Upper lobe of right lung (tissue), 1 donor: Measurements from ENCODE around the gene WDR1. TPM values are rescaled to one million over a fixed set of nuclear protein-coding genes. Genes with fewer than 3 reads are reported as not detected.
A peak's percentile ranks its signal among the peaks of the same experiment; 100 is the strongest.

Experiments used
- ATAC-seq: fragments of 200-7000 bp; cut with Tn5 transposase; one replicate; pipeline ENCODE4 v1.9.1; 2020; ENCODE audit warnings: mild to moderate bottlenecking, moderate library complexity
- DNase-seq: peaks from one replicate; pipeline ENCODE4 v3.0.0-alpha.2; 2020
- H3K27ac ChIP-seq: fragments of 200-600 bp; one replicate; pipeline ENCODE4 v1.8.0; 2022
- H3K27me3 ChIP-seq: fragments of 200-600 bp; one replicate; pipeline ENCODE4 v1.8.0; 2022; ENCODE audit warnings: mild to moderate bottlenecking
- H3K36me3 ChIP-seq: fragments of 200-600 bp; one replicate; pipeline ENCODE4 v1.8.0; 2022
- H3K4me1 ChIP-seq: fragments of 200-600 bp; one replicate; pipeline ENCODE4 v1.8.0; 2022
- H3K4me3 ChIP-seq: fragments of 200-600 bp; one replicate; pipeline ENCODE4 v1.8.0; 2022; ENCODE audit warnings: mild to moderate bottlenecking
- H3K9me3 ChIP-seq: fragments of 200-600 bp; one replicate; pipeline ENCODE4 v1.8.0; 2022
- intact Hi-C: fragments of 100-400 bp; cut with DNase I; formaldehyde crosslinking; loops from one replicate; pipeline ENCODE4 v1.11.0; 2022
- total RNA-seq: library from RNA; stranded (reverse); fragmentation: NEBNext Ultra II Directional; extraction: Animal tissue kit (Norgen Biotek cat#: 25700); gene quantifications from one replicate; pipeline ENCODE4 v1.2.1, GENCODE V29; 2021
- TF ChIP-seq, protein P1 (sequence below): fragments of 200-600 bp; IDR thresholded peaks from one replicate; pipeline ENCODE4 v1.8.0; 2022; ENCODE audit warnings: antibody characterized with exemption
- donor health status: DM: no; HTN: yes; CAD: no; lungs with severe emphysema.

Gene WDR1
- total RNA-seq, 1 donor from 2014 or later: 234 TPM

DNA sequence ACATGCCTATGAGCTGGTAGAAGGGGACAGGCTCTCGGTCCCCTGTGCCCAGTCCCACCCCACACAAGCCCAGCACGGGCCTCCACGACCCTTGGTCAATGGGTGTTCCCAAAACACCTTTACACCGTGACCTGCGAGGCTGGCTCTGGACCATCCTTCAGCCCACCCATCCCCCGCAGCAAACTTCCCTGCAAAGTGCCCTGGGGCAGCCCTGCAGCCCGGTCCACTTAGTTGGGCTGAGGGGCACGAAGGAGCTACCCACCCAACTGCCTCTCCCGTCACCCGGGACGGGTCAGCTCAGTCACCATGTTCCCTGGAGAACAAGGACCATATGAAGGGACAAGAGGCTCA lies 23.4 kb downstream of the WDR1 start:
- H3K4me3 ChIP-seq: no peak overlapping the region
- ATAC-seq (no peak), DNase-seq (no peak)

DNA sequence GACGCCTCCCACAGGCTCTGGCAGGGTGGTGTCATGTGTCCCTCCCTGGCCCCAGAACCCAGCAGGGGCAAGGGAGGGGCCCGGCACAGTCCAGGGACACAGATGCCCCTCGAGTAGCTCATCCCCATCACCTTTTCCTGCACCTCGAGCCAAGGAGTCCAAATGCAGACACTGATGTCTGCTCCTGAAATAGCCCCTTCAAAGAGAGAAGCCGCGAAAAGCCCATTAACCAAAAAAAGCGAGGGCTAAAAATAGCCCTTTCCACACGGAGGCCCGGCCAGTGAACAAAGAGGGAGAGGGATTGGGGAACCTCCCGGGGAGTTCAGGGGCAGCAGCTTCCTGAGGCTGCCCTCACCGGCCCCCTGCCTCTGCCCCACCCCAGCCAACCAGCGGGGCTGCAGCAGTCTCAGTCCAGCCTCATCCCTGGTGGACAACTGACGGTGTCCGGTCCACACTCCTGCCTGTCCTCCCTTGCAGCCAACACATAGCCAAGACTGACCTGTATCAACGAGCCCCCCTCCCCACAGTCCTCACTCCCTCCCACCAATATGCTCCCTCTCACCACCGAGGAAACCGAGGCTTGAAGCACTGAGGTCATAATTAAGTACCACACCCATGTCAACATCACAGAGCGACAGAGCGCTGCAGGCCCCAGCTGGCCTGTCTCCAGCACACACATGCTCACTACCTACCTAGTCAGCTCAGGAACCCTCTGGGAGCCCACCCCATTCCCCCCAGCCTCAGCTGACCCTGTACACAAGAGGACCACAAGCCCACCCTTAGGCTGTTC lies 23.9 kb downstream of the WDR1 start:
- ATAC-seq (peak; percentile 5), DNase-seq (no peak)
- Histone ChIP-seq H3K4me1 (peaks cover 72% of the 10 kb centered on the region), H3K4me3 (no peak overlapping the region), H3K9me3 (no peaks in the 10 kb centered on the region), H3K27me3 (no peaks in the 10 kb centered on the region), H3K27ac (peak overlapping the region; percentile 79), H3K36me3 (peaks cover 97% of the 10 kb centered on the region)
- intact Hi-C loops: no loop called here
- TF ChIP-seq, protein P1, sequence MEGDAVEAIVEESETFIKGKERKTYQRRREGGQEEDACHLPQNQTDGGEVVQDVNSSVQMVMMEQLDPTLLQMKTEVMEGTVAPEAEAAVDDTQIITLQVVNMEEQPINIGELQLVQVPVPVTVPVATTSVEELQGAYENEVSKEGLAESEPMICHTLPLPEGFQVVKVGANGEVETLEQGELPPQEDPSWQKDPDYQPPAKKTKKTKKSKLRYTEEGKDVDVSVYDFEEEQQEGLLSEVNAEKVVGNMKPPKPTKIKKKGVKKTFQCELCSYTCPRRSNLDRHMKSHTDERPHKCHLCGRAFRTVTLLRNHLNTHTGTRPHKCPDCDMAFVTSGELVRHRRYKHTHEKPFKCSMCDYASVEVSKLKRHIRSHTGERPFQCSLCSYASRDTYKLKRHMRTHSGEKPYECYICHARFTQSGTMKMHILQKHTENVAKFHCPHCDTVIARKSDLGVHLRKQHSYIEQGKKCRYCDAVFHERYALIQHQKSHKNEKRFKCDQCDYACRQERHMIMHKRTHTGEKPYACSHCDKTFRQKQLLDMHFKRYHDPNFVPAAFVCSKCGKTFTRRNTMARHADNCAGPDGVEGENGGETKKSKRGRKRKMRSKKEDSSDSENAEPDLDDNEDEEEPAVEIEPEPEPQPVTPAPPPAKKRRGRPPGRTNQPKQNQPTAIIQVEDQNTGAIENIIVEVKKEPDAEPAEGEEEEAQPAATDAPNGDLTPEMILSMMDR: no peak

More for the DNA sequence above, 23.4 kb downstream of the WDR1 start:
- TF ChIP-seq, protein P1: no peak
- no peaks in the 10 kb centered on the region for H3K27me3 ChIP-seq
- peaks cover 97% of the 10 kb centered on the region for H3K36me3 ChIP-seq
- peaks cover 73% of the 10 kb centered on the region for H3K4me1 ChIP-seq
- H3K9me3 ChIP-seq: no peaks in the 10 kb centered on the region
- H3K27ac ChIP-seq: peak overlapping the region; percentile 79
- intact Hi-C loops: no loop called here

DNA sequence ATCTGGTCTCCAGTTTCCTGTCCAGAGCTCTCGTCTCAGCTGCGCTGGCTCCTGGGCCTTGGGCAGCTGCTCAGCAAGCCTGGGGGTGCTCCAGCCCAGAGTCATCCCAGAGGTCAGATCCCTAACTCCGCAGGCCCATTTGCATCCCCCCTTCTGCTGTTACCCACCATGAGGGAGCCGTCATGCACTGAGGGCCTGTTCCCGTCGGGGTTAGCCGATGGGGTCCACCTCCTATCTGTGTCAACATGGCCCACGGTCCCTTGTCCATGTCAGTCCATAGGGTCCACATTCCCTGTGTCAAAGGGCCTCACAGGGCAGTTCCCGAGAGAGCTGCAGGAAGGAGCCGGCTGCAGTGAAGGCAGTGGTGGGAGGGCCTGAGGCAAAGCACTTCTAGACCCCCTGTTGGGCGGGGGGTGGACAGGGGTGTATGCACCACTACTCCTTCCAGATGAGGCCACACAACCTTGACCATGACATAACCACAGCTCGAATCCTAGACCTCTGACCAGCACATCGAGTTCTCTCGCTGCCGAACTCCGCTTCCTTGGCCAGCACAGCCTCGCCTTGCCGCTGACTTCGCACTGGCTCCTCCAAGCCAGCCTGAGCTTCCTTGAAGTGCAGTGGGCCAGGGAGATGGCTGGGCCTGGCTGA lies 24.9 kb downstream of the WDR1 start:
- intact Hi-C loops: no loop called here
- H3K4me3 ChIP-seq: no peak overlapping the region
- no peak for DNase-seq
- TF ChIP-seq, protein P1: no peak
- H3K27me3 ChIP-seq: no peaks in the 10 kb centered on the region
- no peaks in the 10 kb centered on the region for H3K9me3 ChIP-seq
- ATAC-seq: no peak
- peaks cover 97% of the 10 kb centered on the region for H3K36me3 ChIP-seq
- peaks cover 64% of the 10 kb centered on the region for H3K4me1 ChIP-seq
- H3K27ac ChIP-seq: no peak overlapping the region

DNA sequence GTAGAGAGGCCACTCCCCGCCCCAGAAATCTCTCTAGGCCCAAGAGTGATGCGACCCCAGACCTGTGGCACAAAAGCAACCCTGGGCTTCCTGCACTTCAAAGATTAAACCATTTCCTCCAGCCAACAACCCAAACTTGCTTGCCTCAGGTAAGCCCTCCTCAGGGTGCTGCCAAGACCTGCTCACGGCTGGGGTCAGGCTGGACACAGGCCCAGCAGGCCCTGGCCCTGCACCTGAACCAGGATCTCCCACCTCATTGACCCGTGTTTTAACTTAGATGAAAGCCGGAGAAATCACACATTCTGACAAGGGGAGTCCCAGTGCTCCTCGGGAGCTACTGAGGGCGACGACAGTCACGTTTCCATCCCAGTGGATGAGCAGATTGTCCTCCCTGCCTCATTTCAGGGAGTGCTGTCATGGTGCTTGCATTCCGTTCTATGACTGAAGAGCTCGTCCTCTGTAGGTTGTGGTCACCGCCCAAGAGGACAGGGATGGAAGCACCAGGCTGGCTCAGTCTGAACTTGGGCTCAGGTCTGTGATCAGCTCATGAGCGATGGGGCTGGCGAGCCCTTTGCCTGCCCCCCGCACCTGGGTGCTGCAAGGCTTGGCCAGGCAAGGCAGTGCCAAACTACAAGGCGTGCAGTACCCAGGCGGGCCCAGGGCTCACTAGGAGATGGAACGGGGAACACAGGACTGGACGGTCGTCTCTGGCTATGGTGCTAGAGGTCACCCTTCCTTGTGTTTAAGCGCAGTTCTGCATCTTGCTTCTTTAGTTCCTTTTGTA lies 25.9 kb downstream of the WDR1 start:
- Histone ChIP-seq H3K4me3 (no peak overlapping the region), H3K4me1 (peaks cover 54% of the 10 kb centered on the region), H3K27me3 (no peaks in the 10 kb centered on the region), H3K27ac (no peak overlapping the region), H3K9me3 (no peaks in the 10 kb centered on the region), H3K36me3 (peaks cover 97% of the 10 kb centered on the region)
- TF ChIP-seq, protein P1: no peak
- ATAC-seq (no peak), DNase-seq (no peak)
- intact Hi-C loops: no loop called here

DNA sequence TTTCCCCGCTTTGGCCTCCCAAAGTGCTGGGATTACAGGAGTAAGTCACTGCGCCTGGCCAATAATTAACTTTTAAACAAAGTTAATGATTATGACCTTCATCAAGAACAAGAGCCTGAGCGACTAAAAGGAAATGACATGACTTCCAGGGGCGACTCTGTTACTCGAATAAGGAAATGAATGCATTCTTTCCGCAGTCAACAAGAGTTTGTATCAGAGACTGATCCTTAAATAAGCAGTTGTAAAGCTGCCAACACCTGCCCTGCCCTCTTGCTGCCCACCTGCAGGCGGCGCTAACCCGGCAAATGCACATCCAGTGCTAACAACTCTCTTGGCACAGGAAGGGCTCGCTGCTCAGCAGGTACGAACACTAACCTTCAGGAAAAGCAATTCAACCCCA lies 27.3 kb downstream of the WDR1 start:
- intact Hi-C loops: no loop called here
- no peaks in the 10 kb centered on the region for H3K27me3 ChIP-seq
- H3K27ac ChIP-seq: no peak overlapping the region
- DNase-seq: peak; percentile 72
- H3K4me3 ChIP-seq: no peak overlapping the region
- TF ChIP-seq, protein P1: peak; percentile 56
- no peaks in the 10 kb centered on the region for H3K9me3 ChIP-seq
- H3K36me3 ChIP-seq: peaks cover 96% of the 10 kb centered on the region
- peak; percentile 43 for ATAC-seq
- H3K4me1 ChIP-seq: peaks cover 40% of the 10 kb centered on the region
